ENCODE data around the gene API5. TPM values are rescaled to one million over a fixed set of nuclear protein-coding genes. Genes with fewer than 3 reads are reported as not detected.
"Not testable (repeated sequence)": the region's sequence is repeated elsewhere in the genome, so short reads cannot be mapped to it uniquely, and the experiment has no call there.

The API5 gene
- total RNA-seq, 1 donor from 2014 or later: 83.7 TPM

- no peak for TF ChIP-seq CTCF (IDR thresholded peaks at IDR 0.05; ENCODE audit: unreplicated experiment)
- Mint-ChIP-seq H3K27me3 (ENCODE audit: low read depth) (no peaks in the 10 kb centered on the region), H3K4me3 (no peak overlapping the region), H3K27ac (no peak overlapping the region), H3K9me3 (no peaks in the 10 kb centered on the region), H3K4me1 (peaks cover 27% of the 10 kb centered on the region), H3K36me3 (peaks cover 3% of the 10 kb centered on the region)
- no peak for DNase-seq (ENCODE audit: low spot score in 2 of 2, unreplicated experiment in 2 of 2)
Measured at GRCh38 chr11:43315966-43316365, 4.2 kb downstream of the API5 start.

- no peaks in the 10 kb centered on the region for H3K27me3 Mint-ChIP-seq (ENCODE audit: low read depth)
- no peak for DNase-seq (ENCODE audit: low spot score in 2 of 2, unreplicated experiment in 2 of 2)
- TF ChIP-seq CTCF (IDR thresholded peaks at IDR 0.05; ENCODE audit: unreplicated experiment): no peak
- peaks cover 26% of the 10 kb centered on the region for H3K4me1 Mint-ChIP-seq
- no peak overlapping the region for H3K4me3 Mint-ChIP-seq
- H3K36me3 Mint-ChIP-seq: peaks cover 5% of the 10 kb centered on the region
- no peaks in the 10 kb centered on the region for H3K9me3 Mint-ChIP-seq
- no peak overlapping the region for H3K27ac Mint-ChIP-seq
Measured at GRCh38 chr11:43316451-43316850, 4.7 kb downstream of the API5 start.

GRCh38 chr11:43327987-43328386 is 16.2 kb downstream of the API5 start:
- DNase-seq (ENCODE audit: low spot score in 2 of 2, unreplicated experiment in 2 of 2): no peak
- peaks cover 52% of the 10 kb centered on the region for H3K36me3 Mint-ChIP-seq
- H3K4me1 Mint-ChIP-seq: no peaks in the 10 kb centered on the region
- no peaks in the 10 kb centered on the region for H3K27me3 Mint-ChIP-seq (ENCODE audit: low read depth)
- H3K4me3 Mint-ChIP-seq: no peak overlapping the region
- H3K27ac Mint-ChIP-seq: no peak overlapping the region
- no peaks in the 10 kb centered on the region for H3K9me3 Mint-ChIP-seq
- TF ChIP-seq CTCF (IDR thresholded peaks at IDR 0.05; ENCODE audit: unreplicated experiment): no peak

- no peak for TF ChIP-seq CTCF (IDR thresholded peaks at IDR 0.05; ENCODE audit: unreplicated experiment)
- Mint-ChIP-seq H3K27ac (no peak overlapping the region), H3K9me3 (no peaks in the 10 kb centered on the region), H3K4me1 (no peaks in the 10 kb centered on the region), H3K4me3 (no peak overlapping the region), H3K36me3 (peaks cover 48% of the 10 kb centered on the region), H3K27me3 (ENCODE audit: low read depth) (no peaks in the 10 kb centered on the region)
- DNase-seq (ENCODE audit: low spot score in 2 of 2, unreplicated experiment in 2 of 2): no peak
Measured at GRCh38 chr11:43328482-43328881, 16.7 kb downstream of the API5 start.

- no peaks in the 10 kb centered on the region for H3K27me3 Mint-ChIP-seq (ENCODE audit: low read depth)
- H3K36me3 Mint-ChIP-seq: peaks cover 58% of the 10 kb centered on the region
- no peaks in the 10 kb centered on the region for H3K4me1 Mint-ChIP-seq
- DNase-seq (ENCODE audit: low spot score in 2 of 2, unreplicated experiment in 2 of 2): no peak
- TF ChIP-seq CTCF (IDR thresholded peaks at IDR 0.05; ENCODE audit: unreplicated experiment): no peak
- H3K27ac Mint-ChIP-seq: no peak overlapping the region
- peaks cover 19% of the 10 kb centered on the region for H3K9me3 Mint-ChIP-seq
- no peak overlapping the region for H3K4me3 Mint-ChIP-seq
Measured at GRCh38 chr11:43341159-43341558, 29.4 kb downstream of the API5 start.

- DNase-seq (ENCODE audit: low spot score in 2 of 2, unreplicated experiment in 2 of 2); H3K27ac Mint-ChIP-seq; H3K36me3 Mint-ChIP-seq; H3K9me3 Mint-ChIP-seq; H3K27me3 Mint-ChIP-seq (ENCODE audit: low read depth); H3K4me1 Mint-ChIP-seq: not testable (repeated sequence)
- H3K4me3 Mint-ChIP-seq: peak overlapping the region; percentile 71
Measured at GRCh38 chr11:43351426-43351825, 39.6 kb downstream of the API5 start.
